ENCODE results near the gene BCAP31.
"Not testable (repeated sequence)": the region's sequence is repeated elsewhere in the genome, so short reads cannot be mapped to it uniquely, and the experiment has no call there.

Gene BCAP31

GRCh38 chrX:153697924-153698865 is 26.0 kb downstream of the BCAP31 start:
- TF ChIP-seq CTCF (conservative IDR thresholded peaks at IDR 0.05; ENCODE audit: low read length), result no peak
- no peak for DNase-seq (ENCODE audit: low read depth)
- H3K4me3 ChIP-seq (ENCODE audit: low read length), result no peak overlapping the region

GRCh38 chrX:153696986-153697722 is 27.0 kb downstream of the BCAP31 start:
- H3K4me3 ChIP-seq (ENCODE audit: low read length); DNase-seq (ENCODE audit: low read depth): not testable (repeated sequence)

- H3K4me3 ChIP-seq (ENCODE audit: low read length); DNase-seq (ENCODE audit: low read depth): not testable (repeated sequence)
Observed at GRCh38 chrX:153696538-153696937, 27.6 kb downstream of the BCAP31 start.

GRCh38 chrX:153696100-153696499 is 28.1 kb downstream of the BCAP31 start:
- TF ChIP-seq CTCF (conservative IDR thresholded peaks at IDR 0.05; ENCODE audit: low read length), result no peak
- H3K4me3 ChIP-seq (ENCODE audit: low read length), result no peak overlapping the region
- no peak for DNase-seq (ENCODE audit: low read depth)

- H3K4me3 ChIP-seq (ENCODE audit: low read length), result no peak overlapping the region
- TF ChIP-seq CTCF (conservative IDR thresholded peaks at IDR 0.05; ENCODE audit: low read length), result no peak
- no peak for DNase-seq (ENCODE audit: low read depth)
Observed at GRCh38 chrX:153694687-153695270, 29.4 kb downstream of the BCAP31 start.

GRCh38 chrX:153694256-153694655 is 29.9 kb downstream of the BCAP31 start:
- not testable (repeated sequence) for DNase-seq (ENCODE audit: low read depth)

GRCh38 chrX:153693216-153694086 is 30.7 kb downstream of the BCAP31 start:
- no peak for DNase-seq (ENCODE audit: low read depth)
- no peak for TF ChIP-seq CTCF (conservative IDR thresholded peaks at IDR 0.05; ENCODE audit: low read length)
- H3K4me3 ChIP-seq (ENCODE audit: low read length), result no peak overlapping the region

More at GRCh38 chrX:153694256-153694655, 29.9 kb downstream of the BCAP31 start:
- H3K4me3 ChIP-seq (ENCODE audit: low read length), result not testable (repeated sequence)

- H3K4me3 ChIP-seq (ENCODE audit: low read length), result no peak overlapping the region
- DNase-seq (ENCODE audit: low read depth), result no peak
- TF ChIP-seq CTCF (conservative IDR thresholded peaks at IDR 0.05; ENCODE audit: low read length), result no peak
Observed at GRCh38 chrX:153692611-153693156, 31.5 kb downstream of the BCAP31 start.
